Measurements from ENCODE around the gene OR1E2.
"Not testable (repeated sequence)": the region's sequence is repeated elsewhere in the genome, so short reads cannot be mapped to it uniquely, and the experiment has no call there.

OR1E2 gene, protein sequence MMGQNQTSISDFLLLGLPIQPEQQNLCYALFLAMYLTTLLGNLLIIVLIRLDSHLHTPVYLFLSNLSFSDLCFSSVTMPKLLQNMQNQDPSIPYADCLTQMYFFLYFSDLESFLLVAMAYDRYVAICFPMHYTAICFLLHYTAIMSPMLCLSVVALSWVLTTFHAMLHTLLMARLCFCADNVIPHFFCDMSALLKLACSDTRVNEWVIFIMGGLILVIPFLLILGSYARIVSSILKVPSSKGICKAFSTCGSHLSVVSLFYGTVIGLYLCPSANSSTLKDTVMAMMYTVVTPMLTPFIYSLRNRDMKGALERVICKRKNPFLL

DNA sequence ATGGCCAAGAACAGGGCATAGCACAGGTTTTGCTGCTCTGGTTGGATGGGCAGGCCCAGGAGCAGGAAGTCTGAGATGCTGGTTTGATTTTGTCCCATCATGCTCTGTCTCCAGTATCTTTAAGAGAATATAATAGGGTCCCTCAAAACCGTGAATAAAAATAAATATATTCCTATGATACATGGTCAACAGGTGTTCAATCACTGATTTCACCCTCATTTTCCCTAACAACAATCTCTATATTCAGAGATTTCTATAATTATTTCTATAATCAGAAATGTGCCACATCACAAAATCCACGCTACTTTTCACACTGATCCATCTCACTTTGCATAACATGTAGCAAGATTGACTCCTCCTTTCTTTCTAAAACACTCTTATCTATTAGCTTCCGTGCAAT lies at the start of gene OR1E2:
OR1E2 (minus strand) TSS at position 101 of the 400 bp plus-strand sequence; CDS start at position 101, 0 bp downstream.
- no peak for DNase-seq (ENCODE audit: low spot score)

DNA sequence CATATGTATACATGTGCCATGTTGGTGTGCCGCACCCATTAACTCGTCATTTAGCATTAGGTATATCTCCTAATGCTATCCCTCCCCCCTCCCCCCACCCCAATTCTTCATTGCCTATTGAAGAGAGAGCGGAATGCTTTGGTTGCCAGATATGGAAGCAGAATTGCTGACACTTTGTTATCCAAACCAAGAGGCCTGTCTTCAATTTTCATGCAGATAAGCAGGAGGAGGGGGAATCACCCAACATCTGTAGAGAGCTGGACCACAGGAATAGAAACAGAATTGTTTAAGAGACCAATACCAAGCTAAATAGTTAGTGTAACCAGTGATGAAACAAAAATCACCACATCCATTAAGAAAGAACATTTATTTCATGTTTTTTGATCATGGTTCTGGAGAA lies 49.2 kb upstream of the OR1E2 start:
- no peak for DNase-seq (ENCODE audit: low spot score)

DNA sequence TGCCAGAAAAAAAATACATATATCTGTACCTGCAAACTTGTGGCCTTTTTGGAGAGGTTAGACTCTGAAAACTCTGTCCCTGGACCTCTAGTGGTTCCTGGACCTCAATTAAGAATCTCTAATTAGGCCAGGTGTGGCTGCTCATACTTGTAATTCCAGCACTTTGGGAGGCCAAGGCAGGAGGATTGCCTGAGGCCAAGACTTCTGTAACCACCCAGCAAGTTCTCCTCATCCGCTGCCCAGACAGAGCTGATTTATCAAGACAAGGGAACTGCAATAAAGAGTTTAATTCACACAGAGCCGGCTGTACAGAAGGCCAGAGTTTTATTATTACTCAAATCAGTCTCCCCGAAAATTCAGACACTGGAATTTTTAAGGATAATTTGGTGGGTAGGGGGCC lies 46.3 kb upstream of the OR1E2 start:
- DNase-seq (ENCODE audit: low spot score) = no peak

DNA sequence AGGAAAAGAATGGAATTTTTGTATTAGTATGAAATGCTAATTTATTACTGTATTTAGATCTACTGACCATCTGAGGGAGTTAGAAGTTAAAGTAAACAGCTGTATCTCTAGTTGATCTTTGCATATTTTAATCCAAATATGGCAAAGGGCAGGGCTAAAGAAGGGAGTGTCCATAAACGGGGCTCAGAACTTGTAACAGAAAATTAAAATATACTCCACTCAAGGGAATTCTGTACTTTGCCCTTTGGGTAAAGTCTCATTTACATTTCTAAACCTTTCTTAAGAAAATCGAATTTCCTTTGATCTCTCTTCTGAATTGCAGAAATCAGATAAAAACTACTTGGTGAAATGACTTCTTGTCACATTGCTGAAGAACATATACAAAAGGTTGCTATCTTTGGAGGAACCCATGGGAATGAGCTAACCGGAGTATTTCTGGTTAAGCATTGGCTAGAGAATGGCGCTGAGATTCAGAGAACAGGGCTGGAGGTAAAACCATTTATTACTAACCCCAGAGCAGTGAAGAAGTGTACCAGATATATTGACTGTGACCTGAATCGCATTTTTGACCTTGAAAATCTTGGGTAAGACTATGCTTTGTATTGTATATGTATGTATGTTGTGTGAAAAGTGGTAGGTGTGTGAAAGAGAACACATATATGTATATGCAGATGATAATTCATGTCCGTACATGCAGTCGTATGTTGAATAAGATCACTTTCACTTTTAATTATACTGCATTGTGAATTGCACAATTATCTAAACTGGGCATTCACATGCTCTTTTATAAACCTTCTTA lies 42.4 kb upstream of the OR1E2 start, which contains the start of gene ASPA:
ASPA (plus strand) TSS at position 186 of the 799 bp plus-strand sequence; CDS start at position 349, 163 bp downstream.
- peak; percentile 36 for DNase-seq (ENCODE audit: low spot score)

DNA sequence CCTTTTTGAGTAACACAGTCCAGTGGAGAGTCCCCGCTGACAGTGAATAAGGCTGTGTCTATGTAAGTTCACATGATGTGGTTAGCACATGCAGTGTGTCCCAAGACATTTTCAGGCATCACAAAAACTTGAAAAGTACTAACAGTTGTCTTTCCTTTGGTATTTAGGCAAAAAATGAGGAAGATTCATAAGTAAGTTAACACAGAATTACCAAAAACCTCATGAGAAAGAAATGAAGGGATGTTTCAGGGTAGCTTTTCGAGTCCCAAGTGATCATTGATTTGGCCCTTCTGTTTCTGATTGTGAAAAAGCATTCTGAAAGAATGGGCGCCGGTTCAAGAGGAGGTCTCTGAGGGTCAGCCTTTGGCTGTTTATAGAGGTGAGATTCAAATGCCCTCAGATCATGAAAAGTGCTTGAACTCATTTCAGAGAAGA lies 41.6 kb upstream of the OR1E2 start:
- no peak for DNase-seq (ENCODE audit: low spot score)

DNA sequence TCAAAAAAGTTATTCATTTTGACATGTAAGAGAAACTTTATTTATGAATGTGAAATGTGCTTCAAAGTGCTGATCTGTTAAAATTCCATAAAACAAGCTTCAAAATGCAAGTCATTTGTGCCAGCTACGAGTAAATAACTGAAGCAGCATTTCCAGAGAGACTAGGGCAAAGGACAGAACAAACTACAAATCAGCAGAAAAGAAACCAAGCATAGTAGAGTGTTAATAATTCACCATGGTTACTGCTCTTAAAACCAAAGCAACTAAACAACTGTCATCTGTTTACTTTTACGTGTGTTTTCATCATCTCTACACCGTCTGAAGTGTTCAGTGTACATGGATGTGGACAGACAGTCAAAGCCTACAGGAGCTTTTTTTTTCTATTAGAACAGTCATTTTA lies 40.6 kb upstream of the OR1E2 start:
- peak; percentile 28 for DNase-seq (ENCODE audit: low spot score)

DNA sequence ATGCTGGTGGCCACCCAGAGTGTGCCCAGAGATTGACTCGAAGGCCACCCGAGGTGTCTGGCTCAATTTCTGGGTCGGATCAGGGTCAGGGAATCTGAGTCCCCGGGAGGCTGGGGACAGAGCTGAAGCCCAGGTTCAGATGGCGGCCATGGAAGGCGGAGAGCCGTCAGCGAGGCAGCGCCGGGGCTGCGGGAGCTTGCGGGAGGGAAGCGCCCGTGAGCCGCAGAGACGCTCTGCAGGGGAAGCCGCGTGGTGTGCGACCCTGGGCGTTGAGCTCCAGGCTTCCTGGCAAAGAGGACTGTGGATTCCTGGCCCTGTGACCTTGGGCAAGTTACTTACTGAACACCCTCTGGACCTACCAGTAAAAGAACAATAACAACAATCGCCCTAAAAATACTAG lies 38.5 kb upstream of the OR1E2 start:
- no peak for DNase-seq (ENCODE audit: low spot score)

DNA sequence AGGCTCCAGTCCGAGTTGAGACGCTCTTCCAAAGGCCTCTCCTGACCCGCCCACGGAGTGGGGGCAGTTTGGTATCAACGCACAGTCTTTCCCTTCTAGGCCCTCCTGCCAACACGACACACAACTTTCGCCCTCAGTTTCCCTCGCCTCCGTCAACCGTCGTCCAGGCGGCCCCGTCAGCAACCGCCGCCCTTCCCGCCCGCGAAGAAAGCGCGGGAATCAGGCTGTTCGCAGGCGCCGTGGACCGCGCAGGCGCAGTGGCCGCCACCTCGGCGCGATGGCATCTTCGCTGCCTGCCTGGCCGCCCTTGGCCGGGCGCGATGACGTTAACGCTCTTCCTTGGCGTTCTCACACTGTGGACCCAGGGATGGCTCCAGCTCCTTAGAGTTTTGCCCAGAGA lies 38.0 kb upstream of the OR1E2 start, which contains the start of gene SPATA22:
SPATA22 (minus strand) TSS at position 221 of the 400 bp plus-strand sequence. CDS start 2,494 bp downstream, outside the sequence.
- DNase-seq (ENCODE audit: low spot score) = no peak

DNA sequence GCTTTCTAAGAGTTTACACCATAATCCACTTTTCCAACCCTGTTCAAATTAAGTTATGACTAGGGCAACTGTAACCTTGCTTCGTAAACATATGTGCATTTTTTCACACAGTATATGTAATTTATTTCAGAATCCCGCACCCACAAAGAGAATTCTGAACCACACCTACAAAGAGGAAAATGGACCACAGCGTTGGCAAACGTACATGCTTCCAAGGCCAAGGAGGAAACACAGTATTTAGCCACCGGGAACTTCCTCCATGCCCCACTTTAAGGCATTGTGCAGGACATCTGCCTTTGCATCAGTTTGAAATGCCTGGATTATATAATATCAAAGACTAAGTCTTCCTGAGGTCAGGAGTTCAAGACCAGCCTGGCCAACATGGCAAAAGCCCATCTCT lies 35.9 kb upstream of the OR1E2 start:
- no peak for DNase-seq (ENCODE audit: low spot score)

DNA sequence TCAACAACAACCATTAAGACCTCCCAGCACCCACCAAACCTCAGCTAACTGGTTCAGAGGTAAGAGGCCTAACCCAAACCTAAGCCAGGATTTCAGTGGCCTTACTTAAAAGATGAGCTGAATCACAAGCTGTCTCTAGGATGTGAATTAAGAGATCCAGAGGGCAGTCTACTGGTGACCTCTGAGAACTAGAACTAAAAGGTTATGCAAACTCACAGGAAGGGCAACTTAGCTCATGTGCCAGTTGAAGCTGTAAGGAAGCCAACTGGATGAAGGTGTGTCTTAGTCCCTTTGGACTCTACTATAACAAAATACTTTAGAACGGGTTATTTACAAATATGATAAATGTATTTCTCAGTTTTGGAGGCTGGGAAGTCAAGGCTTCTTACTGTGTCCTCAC lies 32.7 kb upstream of the OR1E2 start:
- not testable (repeated sequence) for DNase-seq (ENCODE audit: low spot score)

DNA sequence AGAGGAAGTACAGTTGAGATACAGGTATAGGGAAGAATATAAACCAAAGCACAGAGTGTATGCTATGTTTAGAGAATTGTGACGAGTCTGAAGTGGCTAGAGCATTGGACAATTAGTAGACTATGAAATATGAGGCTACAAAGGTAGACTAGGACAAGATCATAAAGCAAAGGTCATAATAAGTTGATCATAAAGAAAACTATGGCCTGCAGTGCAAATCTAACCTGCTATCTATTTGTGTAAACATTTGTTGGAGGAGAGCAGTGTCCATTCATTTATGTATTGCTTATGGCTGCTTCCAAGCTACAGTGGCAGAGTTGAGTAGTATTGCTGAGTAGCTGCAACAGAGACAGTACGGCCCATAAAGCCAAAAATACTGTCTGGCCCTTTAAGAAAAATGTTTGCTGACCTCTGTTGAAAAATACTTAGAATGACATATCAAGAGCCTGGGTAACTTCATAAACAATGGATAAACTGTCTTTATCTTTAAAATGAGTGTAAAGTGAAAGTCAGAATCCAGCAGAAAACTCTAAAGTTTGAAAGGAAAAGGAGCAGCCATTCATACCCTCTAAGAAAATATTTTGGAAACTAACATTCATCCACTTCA lies 14.5 kb upstream of the OR1E2 start:
- DNase-seq (ENCODE audit: low spot score) = no peak

DNA sequence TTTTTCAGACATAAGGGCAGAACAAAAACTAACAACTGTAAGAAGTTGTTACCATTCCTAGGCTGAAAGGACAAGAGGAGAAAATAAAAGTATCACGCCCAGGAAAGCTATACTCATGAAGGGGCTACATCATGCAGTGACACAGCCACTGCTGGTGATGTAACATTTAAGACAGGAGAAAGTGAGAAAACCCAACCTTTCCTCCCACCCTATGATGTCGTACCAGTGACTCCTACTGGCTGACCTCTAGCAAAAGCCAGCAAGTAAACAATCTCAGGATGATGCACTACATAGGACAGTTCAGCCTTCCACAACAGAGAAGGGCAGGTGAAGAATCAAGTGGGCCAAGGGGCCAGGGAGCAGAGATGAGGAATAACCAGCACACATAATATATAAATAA lies 14.0 kb upstream of the OR1E2 start:
- DNase-seq (ENCODE audit: low spot score) = no peak

DNA sequence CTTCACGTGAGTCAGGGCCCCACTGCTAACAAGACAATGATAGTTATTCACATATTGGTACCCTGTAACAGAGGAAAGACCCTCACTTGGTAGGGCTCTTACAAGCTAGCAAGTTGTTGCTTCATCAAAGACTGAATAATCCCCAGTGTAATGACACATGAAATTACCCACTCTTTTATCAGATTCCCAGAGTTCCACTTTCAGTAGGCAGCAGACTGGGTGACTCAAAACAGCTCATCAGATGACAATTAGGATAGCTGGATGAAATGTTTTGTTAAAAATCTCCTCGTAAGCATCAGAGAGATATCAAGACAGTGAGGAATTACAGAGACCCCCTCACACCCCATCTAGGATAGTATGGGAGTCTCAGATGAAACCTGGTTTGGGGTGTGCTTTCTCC lies 6.8 kb upstream of the OR1E2 start:
- DNase-seq (ENCODE audit: low spot score) = no peak

DNA sequence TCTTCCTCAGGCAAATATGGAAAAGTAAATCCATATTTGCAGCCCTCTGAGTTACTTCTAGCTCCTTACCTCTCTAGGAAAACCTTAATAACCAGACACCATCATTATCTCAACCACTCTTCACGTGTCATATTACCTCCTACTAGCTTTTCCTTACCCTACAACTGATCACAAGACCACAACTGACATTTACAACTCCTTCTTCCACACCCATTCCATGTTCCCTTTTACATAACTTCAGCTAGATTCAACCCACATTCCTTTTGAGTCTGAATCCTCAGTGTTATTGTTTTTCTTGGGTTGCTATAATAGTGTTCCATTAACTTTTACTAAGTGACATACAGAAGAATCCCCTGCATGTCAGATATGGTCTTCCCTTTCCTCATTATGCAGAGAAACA lies 4.7 kb upstream of the OR1E2 start:
- DNase-seq (ENCODE audit: low spot score) = no peak

DNA sequence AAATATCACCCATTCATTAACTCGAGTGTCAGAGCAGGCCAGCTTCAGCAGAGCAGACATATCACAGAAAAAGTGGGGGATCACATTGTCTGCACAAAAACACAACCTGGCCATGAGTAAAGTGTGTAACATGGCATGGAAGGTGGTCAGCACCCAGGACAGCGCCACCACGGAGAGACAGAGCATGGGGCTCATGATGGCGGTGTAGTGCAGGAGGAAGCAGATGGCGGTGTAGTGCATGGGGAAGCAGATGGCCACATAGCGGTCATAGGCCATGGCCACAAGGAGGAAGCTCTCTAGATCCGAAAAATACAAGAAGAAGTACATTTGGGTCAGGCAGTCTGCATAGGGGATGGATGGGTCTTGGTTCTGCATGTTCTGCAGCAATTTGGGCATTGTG lies 426 bp downstream of the OR1E2 start:
- not testable (repeated sequence) for DNase-seq (ENCODE audit: low spot score)

DNA sequence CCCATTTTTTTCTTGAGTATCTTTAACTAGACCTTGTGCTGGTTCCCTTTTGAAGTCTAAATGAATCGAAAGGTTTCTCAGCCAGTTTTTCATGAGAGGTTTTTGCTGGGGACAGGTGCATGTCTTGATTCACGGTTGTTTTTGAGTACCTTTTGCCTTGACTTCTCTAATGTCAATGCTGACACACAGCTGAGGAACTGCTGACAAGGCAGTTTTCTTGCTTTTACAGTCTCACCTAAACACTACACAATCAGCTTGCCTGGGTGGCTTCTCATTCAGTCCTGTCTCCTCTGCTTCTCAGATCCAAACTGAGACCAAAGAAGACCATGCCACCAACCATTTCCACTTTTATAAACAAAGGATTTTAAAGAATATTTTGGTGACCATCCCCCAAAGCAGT lies 15.4 kb downstream of the OR1E2 start:
- DNase-seq (ENCODE audit: low spot score) = no peak

DNA sequence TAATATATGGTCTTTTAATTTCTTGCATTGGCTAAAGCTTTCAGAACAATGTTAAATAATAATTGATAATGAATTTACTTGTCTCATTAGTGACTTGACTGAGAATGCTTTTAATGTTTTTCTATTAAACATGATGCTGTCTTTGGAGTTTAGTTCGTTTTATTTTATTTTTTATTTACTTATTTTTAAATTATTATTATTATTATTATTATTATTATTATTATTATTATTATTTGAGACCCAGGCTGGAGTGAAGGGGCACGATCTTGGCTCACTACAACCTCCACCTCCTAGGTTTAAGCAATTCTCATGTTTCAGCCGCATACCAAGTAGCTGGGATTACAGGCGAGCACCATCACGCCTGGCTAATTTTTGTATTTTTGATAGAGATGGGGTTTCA lies 18.0 kb downstream of the OR1E2 start:
- no peak for DNase-seq (ENCODE audit: low spot score)

DNA sequence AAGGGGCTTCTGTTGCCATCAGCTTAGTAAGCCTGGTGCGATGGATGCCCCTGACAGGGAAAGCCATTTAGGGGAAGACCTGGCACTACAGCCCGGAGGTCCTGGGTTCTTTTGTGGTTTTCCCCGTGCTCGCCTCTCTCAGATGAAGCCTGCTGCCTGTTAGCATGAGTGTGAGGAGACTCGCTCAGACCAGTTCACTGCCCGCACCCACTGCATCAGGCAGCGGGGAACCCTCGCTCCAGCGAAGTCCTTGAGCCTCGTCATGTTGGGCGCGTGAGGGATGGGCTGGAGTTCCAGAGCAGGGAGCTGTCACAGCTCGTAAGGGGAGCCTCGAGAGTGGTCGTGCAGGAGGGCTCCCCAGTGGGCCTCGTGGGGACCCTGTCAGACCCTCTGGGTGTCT lies 21.4 kb downstream of the OR1E2 start:
- not testable (repeated sequence) for DNase-seq (ENCODE audit: low spot score)

DNA sequence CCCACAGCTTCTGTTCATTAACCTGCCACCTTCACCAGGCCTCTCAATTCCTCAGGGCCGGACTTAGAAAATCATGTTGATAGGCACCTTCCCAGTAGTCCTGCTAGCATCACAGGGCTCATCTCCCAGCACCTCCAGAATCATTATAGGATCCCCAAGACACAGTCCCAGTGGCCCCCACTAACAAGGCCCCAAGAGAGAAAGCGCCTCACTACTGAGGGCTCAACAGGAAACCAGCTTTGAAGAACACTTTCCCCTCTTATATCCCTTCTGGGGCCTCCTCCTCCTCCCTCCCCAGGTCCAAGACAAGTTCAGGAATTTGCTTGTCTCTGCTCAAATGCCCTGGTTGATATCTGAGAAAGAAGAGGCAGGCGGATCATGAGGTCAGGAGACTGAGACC lies 22.6 kb downstream of the OR1E2 start, which contains the start of gene OR3A3:
OR3A3 (plus strand) TSS at position 301 of the 400 bp plus-strand sequence.
- DNase-seq (ENCODE audit: low spot score) = no peak

DNA sequence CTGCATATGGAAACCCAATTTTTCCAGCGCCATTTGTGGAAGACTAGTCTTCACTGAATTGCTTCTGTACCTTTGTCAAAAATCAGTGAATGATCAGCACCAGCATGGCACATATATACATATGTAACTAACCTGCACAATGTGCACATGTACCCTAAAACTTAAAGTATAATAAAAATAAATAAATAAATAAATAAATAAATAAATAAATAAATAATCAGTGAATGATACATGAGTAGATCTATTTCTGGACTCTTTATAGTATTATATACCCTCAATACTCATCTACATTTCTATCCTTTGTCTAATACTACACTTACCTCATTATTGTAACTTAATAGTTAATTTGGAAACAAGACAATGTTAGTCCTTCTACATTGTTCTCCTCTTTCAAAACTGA lies 29.8 kb downstream of the OR1E2 start:
- DNase-seq (ENCODE audit: low spot score) = not testable (repeated sequence)

DNA sequence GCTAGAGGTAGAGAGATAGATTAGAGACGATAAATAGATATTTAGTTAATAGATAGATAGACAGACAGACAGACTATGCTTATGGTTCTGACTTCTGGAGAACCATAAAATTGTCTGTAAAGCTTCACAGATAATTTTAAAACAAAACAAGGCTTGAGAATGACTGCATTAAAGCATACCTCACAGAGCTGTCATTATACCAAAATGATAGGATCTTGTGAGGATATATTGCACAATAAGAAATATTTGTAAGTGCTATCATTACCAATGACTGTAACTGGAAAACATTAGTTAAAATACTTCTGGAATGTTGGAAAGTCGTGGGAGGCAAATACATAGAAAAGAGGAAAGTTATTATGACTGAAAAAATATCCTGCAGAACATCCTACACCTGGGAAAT lies 31.9 kb downstream of the OR1E2 start:
- DNase-seq (ENCODE audit: low spot score) = no peak

DNA sequence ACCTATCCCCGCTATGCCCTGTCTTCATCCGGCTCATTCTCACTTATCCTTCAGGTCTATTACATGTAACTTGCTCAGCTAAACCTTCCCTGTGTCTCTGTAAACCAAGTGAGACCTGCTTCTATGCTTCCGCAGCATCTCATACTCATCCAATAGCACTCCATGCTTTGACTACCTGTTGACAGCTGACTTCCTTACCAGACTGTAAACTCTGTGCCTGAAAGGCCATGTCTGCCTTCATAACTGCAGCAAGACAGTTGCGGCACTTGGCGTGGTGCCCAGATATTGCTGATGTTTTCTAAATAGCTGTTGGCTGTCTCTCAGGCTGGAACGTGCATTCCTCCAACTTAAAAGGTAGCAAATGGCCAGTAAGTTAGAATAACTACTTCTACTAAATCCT lies 33.6 kb downstream of the OR1E2 start:
- no peak for DNase-seq (ENCODE audit: low spot score)

DNA sequence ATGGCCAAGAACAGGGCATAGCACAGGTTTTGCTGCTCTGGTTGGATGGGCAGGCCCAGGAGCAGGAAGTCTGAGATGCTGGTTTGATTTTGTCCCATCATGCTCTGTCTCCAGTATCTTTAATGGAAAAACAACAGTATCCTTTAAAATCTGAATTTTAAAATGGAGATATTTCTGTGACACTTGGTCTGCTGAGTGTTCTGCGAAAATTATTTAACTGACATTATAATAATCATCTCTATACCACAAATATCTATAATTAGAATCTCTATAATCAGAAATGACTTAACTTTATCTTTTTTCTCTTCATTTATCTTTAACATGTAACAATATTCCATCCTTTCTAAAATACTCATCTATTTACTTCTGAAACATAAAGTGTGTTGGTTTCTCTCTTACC lies 35.3 kb downstream of the OR1E2 start, which contains the start of gene OR1E1:
OR1E1 (minus strand) TSS at position 101 of the 400 bp plus-strand sequence; CDS start at position 101, 0 bp downstream.
- no peak for DNase-seq (ENCODE audit: low spot score)
